Gastroesophageal sphincter (tissue), 4 donors: ENCODE results near the gene SPPL3. TPM values are rescaled to one million over a fixed set of nuclear protein-coding genes. Genes with fewer than 3 reads are reported as not detected.

ENCODE experiments used
- ATAC-seq: fragments of 150-250 bp; one replicate; pipeline ENCODE4 v1.9.1; 2016; ENCODE audit warnings: mild to moderate bottlenecking, moderate library complexity
- H3K27ac ChIP-seq, 4 donors: fragments of 200-600 bp; sonication (generic) in 3 of 4; 1 replicate in 3 of 4; 2 replicates in 1 of 4; pipeline ENCODE4 v1.5.1; 2016 to 2019
- H3K27me3 ChIP-seq: fragments of 200-600 bp; sonication (generic); one replicate; pipeline ENCODE4 v1.5.1; 2019
- H3K36me3 ChIP-seq, 2 donors: fragments of 200-600 bp; sonication (generic); one replicate each; pipeline ENCODE4 v1.5.1; 2019; ENCODE audit warnings: control low read depth in 1 of 2
- H3K4me1 ChIP-seq, 3 donors: fragments of 200-600 bp; sonication (generic); 1 replicate in 2 of 3; 2 replicates in 1 of 3; pipeline ENCODE4 v1.5.1; 2016 to 2019; ENCODE audit warnings: control low read depth in 2 of 3
- H3K4me3 ChIP-seq, 2 donors: fragments of 200-600 bp; sonication (generic); one replicate each; pipeline ENCODE4 v1.5.1; 2019; ENCODE audit warnings: mild to moderate bottlenecking in 1 of 2, moderate library complexity in 1 of 2
- H3K9me3 ChIP-seq, 3 donors: fragments of 200-600 bp; sonication (generic); one replicate each; pipeline ENCODE4 v1.5.1; 2017 to 2019; ENCODE audit warnings: control low read depth in 2 of 3
- CTCF ChIP-seq, 4 experiments: fragments of 200-600 bp in 2 of 4; fragments of 450-650 bp in 2 of 4; sonication (generic) in 1 of 4; IDR thresholded peaks; one replicate each; pipeline ENCODE4 v1.5.1; 2017 to 2019; ENCODE audit warnings: antibody characterized with exemption in 4 of 4, mild to moderate bottlenecking in 2 of 4, moderate library complexity in 2 of 4
- EP300 ChIP-seq: sonication (generic); formaldehyde crosslinking; IDR thresholded peaks from one replicate; pipeline ENCODE4 v1.6.1; 2017; ENCODE audit warnings: antibody characterized with exemption, mild to moderate bottlenecking
- POLR2A ChIP-seq, 2 donors: fragments of 450-650 bp; IDR thresholded peaks; one replicate each; pipeline ENCODE4 v1.6.1; 2017; ENCODE audit warnings: antibody characterized with exemption in 2 of 2, mild to moderate bottlenecking in 2 of 2, moderate library complexity in 1 of 2
- POLR2AphosphoS5 ChIP-seq: sonication (generic); formaldehyde crosslinking; IDR thresholded peaks from one replicate; pipeline ENCODE4 v1.6.1; 2017; ENCODE audit warnings: antibody characterized with exemption
- WGBS, 2 donors: methylation state at CpG; one replicate each; pipeline ENCODE4 v1.1.5; 2018; ENCODE audit warnings: low coverage in 1 of 2; 5-methylcytosine and 5-hydroxymethylcytosine counted together
- total RNA-seq, 4 donors: library from RNA; depleted of rRNA; stranded (reverse); fragments of >200 nt; gene quantifications; one replicate each; pipeline ENCODE4 v1.1.0, GENCODE V29; 2016

SPPL3 gene
- total RNA-seq, 4 donors from 2014 or later, result 16.2 to 20.2 (median 19.0) TPM

- no peaks in the 10 kb centered on the region for H3K9me3 ChIP-seq
- ATAC-seq, result no peak
- peaks cover 0 to 48% (median 9%) of the 10 kb centered on the region in 3 donors for H3K4me1 ChIP-seq
- 57 to 65% methylated on average over 5 of the region's 5 CpGs for WGBS, 2 donors
- no peaks in the 10 kb centered on the region for H3K36me3 ChIP-seq
- no peak overlapping the region for H3K4me3 ChIP-seq
- H3K27ac ChIP-seq, result no peak overlapping the region
- TF ChIP-seq POLR2AphosphoS5 (no peak), POLR2A (IDR thresholded peaks at IDR 0.05) (no peak), CTCF (IDR thresholded peaks at IDR 0.05) (no peak), EP300 (no peak)
- no peaks in the 10 kb centered on the region for H3K27me3 ChIP-seq
These were observed 16.7 kb downstream of the SPPL3 start for GRCh38 chr12:120887253-120888043.

- TF ChIP-seq EP300, result no peak
- no peak for TF ChIP-seq CTCF (IDR thresholded peaks at IDR 0.05)
- TF ChIP-seq POLR2A (IDR thresholded peaks at IDR 0.05), result no peak
- TF ChIP-seq POLR2AphosphoS5, result no peak
- Histone ChIP-seq H3K4me3 (no peak overlapping the region), H3K4me1 (peaks cover 0 to 39% (median 9%) of the 10 kb centered on the region in 3 donors), H3K27me3 (no peaks in the 10 kb centered on the region), H3K27ac (no peak overlapping the region), H3K9me3 (no peaks in the 10 kb centered on the region), H3K36me3 (no peaks in the 10 kb centered on the region)
- 84 to 85% methylated on average over 3 to 4 of the region's 4 CpGs for WGBS, 2 donors
- ATAC-seq, result no peak
These were observed 17.7 kb downstream of the SPPL3 start for GRCh38 chr12:120886199-120887018.

- peaks cover 0 to 34% (median 3%) of the 10 kb centered on the region in 3 donors for H3K4me1 ChIP-seq
- WGBS, 2 donors, result 100% methylated on average over 1 of the region's 2 CpGs
These were observed 18.6 kb downstream of the SPPL3 start for GRCh38 chr12:120885521-120885920.

GRCh38 chr12:120884644-120885043 lies 19.5 kb downstream of the SPPL3 start:
- Histone ChIP-seq H3K27ac (no peak overlapping the region), H3K36me3 (no peaks in the 10 kb centered on the region), H3K4me3 (no peak overlapping the region), H3K4me1 (peaks cover 0 to 34% (median 3%) of the 10 kb centered on the region in 3 donors), H3K9me3 (no peaks in the 10 kb centered on the region), H3K27me3 (no peaks in the 10 kb centered on the region)
- 77 to 100% methylated on average over 1 of the region's 1 CpG for WGBS, 2 donors
- no peak for TF ChIP-seq EP300
- no peak for TF ChIP-seq POLR2AphosphoS5
- ATAC-seq, result no peak

More at GRCh38 chr12:120885521-120885920, 18.6 kb downstream of the SPPL3 start:
- no peak overlapping the region for H3K4me3 ChIP-seq
- ATAC-seq, result no peak
- no peaks in the 10 kb centered on the region for H3K9me3 ChIP-seq
- no peak for TF ChIP-seq POLR2AphosphoS5
- no peak overlapping the region for H3K27ac ChIP-seq
- H3K27me3 ChIP-seq, result no peaks in the 10 kb centered on the region
- no peaks in the 10 kb centered on the region for H3K36me3 ChIP-seq

- Histone ChIP-seq H3K4me3 (no peak overlapping the region), H3K9me3 (no peaks in the 10 kb centered on the region), H3K4me1 (peaks cover 0 to 20% (median 3%) of the 10 kb centered on the region in 3 donors), H3K27me3 (no peaks in the 10 kb centered on the region), H3K27ac (no peak overlapping the region), H3K36me3 (no peaks in the 10 kb centered on the region)
- ATAC-seq, result no peak
- TF ChIP-seq EP300 (no peak), POLR2A (IDR thresholded peaks at IDR 0.05) (no peak), POLR2AphosphoS5 (no peak), CTCF (IDR thresholded peaks at IDR 0.05) (no peak)
- WGBS, 2 donors, result 80 to 100% methylated on average over 1 of the region's 1 CpG
These were observed 22.1 kb downstream of the SPPL3 start for GRCh38 chr12:120882055-120882555.
